HEK293 (cell line): Measurements from ENCODE around the gene ABHD14A.
A peak's percentile ranks its signal among the peaks of the same experiment; 100 is the strongest.

Source experiments
- BCL11A ChIP-seq: fragments of 450-650 bp; formaldehyde crosslinking; IDR thresholded peaks from 2 replicates; pipeline ENCODE4 v1.5.1; 2016; ENCODE audit warnings: low read depth, missing biosample characterization, missing genetic modification characterization
- BCL11B ChIP-seq: fragments of 450-650 bp; formaldehyde crosslinking; IDR thresholded peaks from 2 replicates; pipeline ENCODE4 v1.5.1; 2016; ENCODE audit warnings: low read depth, missing biosample characterization, missing genetic modification characterization
- ELK4 ChIP-seq: IDR thresholded peaks from 2 replicates; pipeline ENCODE4 v1.6.1; 2011; ENCODE audit warnings: mild to moderate bottlenecking, low read depth, low read length, borderline replicate concordance
- HOXD13 ChIP-seq: sonication (generic); formaldehyde crosslinking; IDR thresholded peaks from 2 replicates; pipeline ENCODE4 v1.8.0; 2022; ENCODE audit warnings: missing genetic modification reagents, borderline replicate concordance
- MEIS1 ChIP-seq: sonication (generic); formaldehyde crosslinking; IDR thresholded peaks from 2 replicates; pipeline ENCODE4 v1.8.1; 2022; ENCODE audit warnings: missing genetic modification reagents, mild to moderate bottlenecking, borderline replicate concordance
- PATZ1 ChIP-seq: fragments of 450-650 bp; formaldehyde crosslinking; IDR thresholded peaks from 2 replicates; pipeline ENCODE4 v1.5.1; 2016; ENCODE audit warnings: missing biosample characterization, missing genetic modification characterization
- PRDM4 ChIP-seq: fragments of 450-650 bp; formaldehyde crosslinking; IDR thresholded peaks from 2 replicates; pipeline ENCODE4 v1.5.1; 2017; ENCODE audit warnings: missing biosample characterization, missing genetic modification characterization
- ZBTB11 ChIP-seq: fragments of 450-650 bp; formaldehyde crosslinking; conservative IDR thresholded peaks from 2 replicates; pipeline ENCODE4 v1.5.1; 2016; ENCODE audit warnings: low read depth, missing biosample characterization, missing genetic modification characterization
- ZBTB21 ChIP-seq: fragments of 450-650 bp; formaldehyde crosslinking; IDR thresholded peaks from 2 replicates; pipeline ENCODE4 v1.5.1; 2017; ENCODE audit warnings: missing biosample characterization, missing genetic modification characterization
- ZFP69B ChIP-seq: fragments of 450-650 bp; formaldehyde crosslinking; IDR thresholded peaks from 2 replicates; pipeline ENCODE4 v1.5.1; 2016; ENCODE audit warnings: missing biosample characterization, missing genetic modification characterization
- ZNF112 ChIP-seq: fragments of 450-650 bp; formaldehyde crosslinking; IDR thresholded peaks from 2 replicates; pipeline ENCODE4 v1.5.0; 2017; ENCODE audit warnings: missing biosample characterization, missing genetic modification characterization
- ZNF140 ChIP-seq: fragments of 450-650 bp; formaldehyde crosslinking; IDR thresholded peaks from 2 replicates; pipeline ENCODE4 v1.5.1; 2016; ENCODE audit warnings: missing biosample characterization, missing genetic modification characterization
- ZNF148 ChIP-seq: fragments of 450-650 bp; formaldehyde crosslinking; IDR thresholded peaks from 2 replicates; pipeline ENCODE4 v1.5.0; 2017; ENCODE audit warnings: missing biosample characterization, missing genetic modification characterization, borderline replicate concordance
- ZNF155 ChIP-seq: fragments of 450-650 bp; formaldehyde crosslinking; IDR thresholded peaks from 2 replicates; pipeline ENCODE4 v1.5.1; 2016; ENCODE audit warnings: missing biosample characterization, missing genetic modification characterization
- ZNF19 ChIP-seq: fragments of 450-650 bp; formaldehyde crosslinking; IDR thresholded peaks from 2 replicates; pipeline ENCODE4; 2016; ENCODE audit warnings: missing biosample characterization, missing genetic modification characterization, low read depth
- ZNF211 ChIP-seq: fragments of 450-650 bp; formaldehyde crosslinking; IDR thresholded peaks from 2 replicates; pipeline ENCODE4 v1.5.1; 2016; ENCODE audit warnings: low read depth, missing biosample characterization, missing genetic modification characterization
- ZNF292 ChIP-seq: fragments of 450-650 bp; formaldehyde crosslinking; IDR thresholded peaks from 2 replicates; pipeline ENCODE4 v1.5.1; 2016; ENCODE audit warnings: low read depth, missing biosample characterization, missing genetic modification characterization, borderline replicate concordance
- ZNF324 ChIP-seq: fragments of 450-650 bp; formaldehyde crosslinking; IDR thresholded peaks from 2 replicates; pipeline ENCODE4 v1.5.1; 2016; ENCODE audit warnings: missing biosample characterization, missing genetic modification characterization
- ZNF423 ChIP-seq: fragments of 450-650 bp; formaldehyde crosslinking; IDR thresholded peaks from 2 replicates; pipeline ENCODE4 v1.5.1; 2016; ENCODE audit warnings: missing biosample characterization, missing genetic modification characterization
- ZNF610 ChIP-seq: fragments of 450-650 bp; formaldehyde crosslinking; IDR thresholded peaks from 2 replicates; pipeline ENCODE4 v1.5.1; 2016; ENCODE audit warnings: missing biosample characterization, missing genetic modification characterization, borderline replicate concordance
- ZNF639 ChIP-seq: fragments of 450-650 bp; formaldehyde crosslinking; IDR thresholded peaks from 2 replicates; pipeline ENCODE4 v1.5.1; 2016; ENCODE audit warnings: missing biosample characterization, missing genetic modification characterization
- ZNF664 ChIP-seq: fragments of 450-650 bp; formaldehyde crosslinking; IDR thresholded peaks from 2 replicates; pipeline ENCODE4 v1.5.1; 2016; ENCODE audit warnings: missing biosample characterization, missing genetic modification characterization
- ZNF670 ChIP-seq: fragments of 450-650 bp; formaldehyde crosslinking; IDR thresholded peaks from 2 replicates; pipeline ENCODE4 v1.5.1; 2016; ENCODE audit warnings: missing biosample characterization, missing genetic modification characterization, low read depth
- ZNF692 ChIP-seq: fragments of 450-650 bp; formaldehyde crosslinking; IDR thresholded peaks from 2 replicates; pipeline ENCODE4 v1.5.1; 2016; ENCODE audit warnings: missing biosample characterization, missing genetic modification characterization
- ZNF777 ChIP-seq: fragments of 450-650 bp; formaldehyde crosslinking; IDR thresholded peaks from 2 replicates; pipeline ENCODE4 v1.5.1; 2017; ENCODE audit warnings: missing biosample characterization, missing genetic modification characterization, borderline replicate concordance
- ZNF830 ChIP-seq: fragments of 450-650 bp; IDR thresholded peaks from 2 replicates; pipeline ENCODE4 v1.5.0; 2018; ENCODE audit warnings: missing biosample characterization, missing genetic modification characterization, low read depth, mild to moderate bottlenecking, moderate library complexity

The ABHD14A gene

GRCh38 chr3:52001443-52001974, 26.6 kb downstream of the ABHD14A start (continued):
- TF ChIP-seq ZNF148 (tag by site-specific recombination) (no peak), ZNF19 (tag by site-specific recombination) (no peak), ZBTB21 (no peak), BCL11A (tag by site-specific recombination) (no peak), ZNF324 (tag by site-specific recombination) (no peak), ZNF155 (tag by site-specific recombination) (no peak), PRDM4 (tag by site-specific recombination) (no peak), MEIS1 (CRISPR knock-in tag) (no peak), ZNF211 (no peak), ZNF830 (tag by site-specific recombination) (no peak), ZNF692 (tag by site-specific recombination) (0 out of 2 replicates have a peak, but pooled peaks have one; percentile 28), ZNF112 (tag by site-specific recombination) (no peak), ZNF423 (no peak), ZNF777 (tag by site-specific recombination) (no peak), PATZ1 (tag by site-specific recombination) (peak; percentile 70), BCL11B (tag by site-specific recombination) (no peak), ZNF639 (tag by site-specific recombination) (no peak), ZNF292 (no peak), ZNF670 (tag by site-specific recombination) (no peak), ZNF140 (tag by site-specific recombination) (no peak), ZFP69B (tag by site-specific recombination) (no peak), ZBTB11 (tag by site-specific recombination) (no peak), ZNF664 (tag by site-specific recombination) (no peak), HOXD13 (CRISPR knock-in tag) (no peak), ZNF610 (tag by site-specific recombination) (no peak), ELK4 (no peak)
